SJCRH30 (cell line): ENCODE measurements around the gene HLA-E. TPM values are rescaled to one million over a fixed set of nuclear protein-coding genes. Genes with fewer than 3 reads are reported as not detected.

Source experiments
- DNase-seq, 2 experiments: peaks; one replicate each; pipeline ENCODE4 v3.0.0-alpha.2; 2015 to 2020
- H3K27ac ChIP-seq: fragments of 250-450 bp; sonication (Bioruptor Pico); 2 replicates; pipeline ENCODE4 v1.5.1; 2020; ENCODE audit warnings: mild to moderate bottlenecking, moderate library complexity
- H3K27me3 ChIP-seq: fragments of 250-450 bp; sonication (Bioruptor Pico); 2 replicates; pipeline ENCODE4 v1.5.1; 2020; ENCODE audit warnings: mild to moderate bottlenecking, moderate library complexity
- H3K36me3 ChIP-seq: fragments of 250-450 bp; sonication (Bioruptor Pico); 2 replicates; pipeline ENCODE4 v1.5.1; 2020; ENCODE audit warnings: mild to moderate bottlenecking, moderate library complexity
- H3K4me1 ChIP-seq: fragments of 250-450 bp; sonication (Bioruptor Pico); 2 replicates; pipeline ENCODE4 v1.5.1; 2020; ENCODE audit warnings: mild to moderate bottlenecking, moderate library complexity
- H3K4me3 ChIP-seq: fragments of 250-450 bp; sonication (Bioruptor Pico); 2 replicates; pipeline ENCODE4 v1.5.1; 2020; ENCODE audit warnings: mild to moderate bottlenecking, moderate library complexity
- H3K9me3 ChIP-seq: fragments of 250-450 bp; sonication (Bioruptor Pico); replicated peaks from 2 replicates; pipeline ENCODE4 v1.5.1; 2020; ENCODE audit warnings: mild to moderate bottlenecking, moderate library complexity
- total RNA-seq: library from RNA; depleted of rRNA; stranded (reverse); fragments of >200 nt; shearing (Covaris generic); gene quantifications from 2 replicates; pipeline ENCODE4 v1.2.3, GENCODE V29; 2014; rRNA removed

HLA-E gene
- total RNA-seq, 1 experiment from 2014 or later: 26.0 TPM

- no peaks in the 10 kb centered on the region for H3K9me3 ChIP-seq
- H3K4me3 ChIP-seq: no peak overlapping the region
- no peaks in the 10 kb centered on the region for H3K4me1 ChIP-seq
- no peak for DNase-seq
- H3K27ac ChIP-seq: no peak overlapping the region
- no peaks in the 10 kb centered on the region for H3K27me3 ChIP-seq
- no peaks in the 10 kb centered on the region for H3K36me3 ChIP-seq
Observed at GRCh38 chr6:30533460-30534294, 44.4 kb downstream of the HLA-E start.

- H3K27ac ChIP-seq: no peak overlapping the region
Observed at GRCh38 chr6:30537931-30538330, 48.6 kb downstream of the HLA-E start.

GRCh38 chr6:30541515-30542403 lies 52.5 kb downstream of the HLA-E start:
- no peak overlapping the region for H3K27ac ChIP-seq
- H3K4me1 ChIP-seq: no peaks in the 10 kb centered on the region
- no peaks in the 10 kb centered on the region for H3K9me3 ChIP-seq
- H3K36me3 ChIP-seq: no peaks in the 10 kb centered on the region; the same call in 1 of the 2 replicates
- H3K4me3 ChIP-seq: peak overlapping the region; percentile 12; the same call in 1 of the 2 replicates
- DNase-seq: peak; percentile 51 to 85
- no peaks in the 10 kb centered on the region for H3K27me3 ChIP-seq

More at GRCh38 chr6:30537931-30538330, 48.6 kb downstream of the HLA-E start:
- no peaks in the 10 kb centered on the region for H3K4me1 ChIP-seq
- no peaks in the 10 kb centered on the region for H3K9me3 ChIP-seq
- no peaks in the 10 kb centered on the region for H3K36me3 ChIP-seq
- H3K27me3 ChIP-seq: no peaks in the 10 kb centered on the region
- no peak for DNase-seq
- H3K4me3 ChIP-seq: no peak overlapping the region

- H3K4me1 ChIP-seq: no peaks in the 10 kb centered on the region
- H3K27ac ChIP-seq: no peak overlapping the region
- no peak for DNase-seq
- H3K4me3 ChIP-seq: no peak overlapping the region
- no peaks in the 10 kb centered on the region for H3K27me3 ChIP-seq
- H3K36me3 ChIP-seq: no peaks in the 10 kb centered on the region; the same call in 1 of the 2 replicates
- H3K9me3 ChIP-seq: no peaks in the 10 kb centered on the region
Observed at GRCh38 chr6:30542404-30542725, 53.1 kb downstream of the HLA-E start.

- no peak for DNase-seq
- H3K27ac ChIP-seq: no peak overlapping the region
- H3K9me3 ChIP-seq: no peaks in the 10 kb centered on the region
- H3K27me3 ChIP-seq: no peaks in the 10 kb centered on the region
- no peaks in the 10 kb centered on the region for H3K4me1 ChIP-seq
- no peak overlapping the region for H3K4me3 ChIP-seq
- no peaks in the 10 kb centered on the region; the same call in 1 of the 2 replicates for H3K36me3 ChIP-seq
Observed at GRCh38 chr6:30542915-30543314, 53.6 kb downstream of the HLA-E start.

Other genes with a start within 250 kb of the HLA-E start
- gene TRIM39, start 162.6 kb upstream of the HLA-E start, total RNA-seq: 5.9 and 8.7 TPM in 2 replicates
- gene RPP21, start 144.4 kb upstream of the HLA-E start, total RNA-seq: 38.0 and 52.4 TPM in 2 replicates
- gene GNL1, start 67.0 kb downstream of the HLA-E start, total RNA-seq: 35.7 and 42.4 TPM in 2 replicates
- 30.1 and 30.8 TPM in 2 replicates for gene PRR3, start 67.8 kb downstream of the HLA-E start, total RNA-seq
- gene ABCF1, start 81.9 kb downstream of the HLA-E start, total RNA-seq: 68.0 and 74.7 TPM in 2 replicates
- 93.7 and 120 TPM in 2 replicates for gene PPP1R10, start 127.7 kb downstream of the HLA-E start, total RNA-seq
- gene MRPS18B, start 128.3 kb downstream of the HLA-E start, total RNA-seq: 48.8 and 51.6 TPM in 2 replicates
- gene ATAT1, start 137.4 kb downstream of the HLA-E start, total RNA-seq: 11.4 and 13.0 TPM in 2 replicates
- gene C6orf136, start 157.6 kb downstream of the HLA-E start, total RNA-seq: 9.1 and 10.0 TPM in 2 replicates
- 26.5 and 29.0 TPM in 2 replicates for gene DHX16, start 183.5 kb downstream of the HLA-E start, total RNA-seq
- 39.4 and 44.3 TPM in 2 replicates for gene PPP1R18, start 197.1 kb downstream of the HLA-E start, total RNA-seq
- gene NRM, start 201.5 kb downstream of the HLA-E start, total RNA-seq: 25.0 and 29.6 TPM in 2 replicates
- gene MDC1, start 227.8 kb downstream of the HLA-E start, total RNA-seq: 24.6 and 25.0 TPM in 2 replicates
- gene TUBB, start 230.8 kb downstream of the HLA-E start, total RNA-seq: 1,652 and 1,704 TPM in 2 replicates